Ovary (tissue), 3 donors: ENCODE results near the gene CMIP.

ENCODE experiments used
- EP300 ChIP-seq: sonication (generic); formaldehyde crosslinking; IDR thresholded peaks from one replicate; pipeline ENCODE4 v1.6.1; 2017; ENCODE audit warnings: antibody characterized with exemption
- POLR2A ChIP-seq: fragments of 450-650 bp; IDR thresholded peaks from one replicate; pipeline ENCODE4 v1.6.1; 2017; ENCODE audit warnings: antibody characterized with exemption, mild to moderate bottlenecking, moderate library complexity
- TF ChIP-seq, protein P1 (sequence below), 3 donors: fragments of 450-650 bp in 2 of 3; fragments of 200-600 bp in 1 of 3; IDR thresholded peaks; one replicate each; pipeline versions ENCODE4 v1.5.1 to v1.8.0; 2016 to 2022; ENCODE audit warnings: antibody characterized with exemption in 3 of 3, mild to moderate bottlenecking in 1 of 3
- donor health status: DM: no; HTN: no; CAD: no.

DNA sequence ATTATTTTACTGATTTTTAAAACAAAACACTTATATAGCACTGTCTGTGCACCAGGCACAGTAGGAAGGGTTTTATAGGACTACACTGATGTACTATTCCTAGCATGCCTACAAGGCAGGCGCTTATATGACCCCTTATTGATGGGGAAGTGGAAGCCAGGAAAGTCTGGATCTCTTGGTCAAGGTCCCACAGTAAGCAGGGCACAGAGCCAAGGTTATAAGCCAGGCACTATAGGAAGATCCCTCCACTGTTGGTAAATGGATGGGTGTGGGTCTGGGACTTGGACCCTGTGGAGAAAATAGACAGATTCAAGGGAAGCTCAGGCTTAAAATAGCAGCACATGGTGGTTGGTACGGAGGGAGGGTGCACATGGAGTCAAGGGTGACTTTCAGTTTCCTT is 275.4 kb downstream of the CMIP start:
- TF ChIP-seq, protein P1, sequence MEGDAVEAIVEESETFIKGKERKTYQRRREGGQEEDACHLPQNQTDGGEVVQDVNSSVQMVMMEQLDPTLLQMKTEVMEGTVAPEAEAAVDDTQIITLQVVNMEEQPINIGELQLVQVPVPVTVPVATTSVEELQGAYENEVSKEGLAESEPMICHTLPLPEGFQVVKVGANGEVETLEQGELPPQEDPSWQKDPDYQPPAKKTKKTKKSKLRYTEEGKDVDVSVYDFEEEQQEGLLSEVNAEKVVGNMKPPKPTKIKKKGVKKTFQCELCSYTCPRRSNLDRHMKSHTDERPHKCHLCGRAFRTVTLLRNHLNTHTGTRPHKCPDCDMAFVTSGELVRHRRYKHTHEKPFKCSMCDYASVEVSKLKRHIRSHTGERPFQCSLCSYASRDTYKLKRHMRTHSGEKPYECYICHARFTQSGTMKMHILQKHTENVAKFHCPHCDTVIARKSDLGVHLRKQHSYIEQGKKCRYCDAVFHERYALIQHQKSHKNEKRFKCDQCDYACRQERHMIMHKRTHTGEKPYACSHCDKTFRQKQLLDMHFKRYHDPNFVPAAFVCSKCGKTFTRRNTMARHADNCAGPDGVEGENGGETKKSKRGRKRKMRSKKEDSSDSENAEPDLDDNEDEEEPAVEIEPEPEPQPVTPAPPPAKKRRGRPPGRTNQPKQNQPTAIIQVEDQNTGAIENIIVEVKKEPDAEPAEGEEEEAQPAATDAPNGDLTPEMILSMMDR (IDR thresholded peaks at IDR 0.05) = no peak
- TF ChIP-seq POLR2A = no peak
- no peak for TF ChIP-seq EP300
